GM12892 (cell line): ENCODE data around the gene SPECC1.

Experiments used
- POLR2A ChIP-seq: IDR thresholded peaks from 2 replicates; pipeline ENCODE4 v1.6.1; 2011; ENCODE audit warnings: low read depth, low read length, control low read depth
- POLR2AphosphoS5 ChIP-seq: IDR thresholded peaks from 2 replicates; pipeline ENCODE4 v1.6.1; 2011; ENCODE audit warnings: low read depth, low read length, control low read depth
- TAF1 ChIP-seq: IDR thresholded peaks from 2 replicates; pipeline ENCODE4 v1.6.1; 2011; ENCODE audit warnings: low read depth, mild to moderate bottlenecking, control low read depth, low read length, borderline replicate concordance

DNA sequence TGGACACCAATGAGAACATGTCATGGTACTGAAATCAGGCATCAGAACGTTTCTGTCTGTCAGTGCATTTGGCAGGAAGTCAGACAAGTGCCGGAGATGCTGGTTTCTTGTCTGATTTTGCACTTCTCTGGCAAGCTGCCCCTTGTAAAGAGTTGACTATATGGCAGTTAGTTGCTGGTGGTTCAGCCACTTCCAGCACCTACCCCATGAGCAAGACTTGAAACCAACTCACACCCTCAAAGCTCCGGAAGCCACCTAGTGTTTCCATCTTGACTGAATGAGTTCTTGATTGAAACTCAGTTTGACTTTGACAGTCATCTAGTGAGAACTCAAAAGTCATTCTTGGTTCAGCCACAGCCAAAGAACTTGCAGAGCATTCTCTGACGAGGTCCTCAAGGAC is 225.1 kb downstream of the SPECC1 start:
- TF ChIP-seq POLR2AphosphoS5 = no peak
- TF ChIP-seq POLR2A = no peak
- no peak for TF ChIP-seq TAF1
